B cell (primary cell): ENCODE measurements around the gene TP53BP2.

Source experiments
- EZH2 ChIP-seq: IDR thresholded peaks from 2 replicates; pipeline ENCODE4 v1.6.1; 2012; ENCODE audit warnings: borderline replicate concordance, low read depth, mild to moderate bottlenecking, moderate library complexity, low read length; ENCODE audit not compliant: insufficient read depth, poor library complexity, severe bottlenecking
- TF ChIP-seq, protein P1 (sequence below): fragments of 200-600 bp; IDR thresholded peaks from one replicate; pipeline ENCODE4 v1.8.0; 2022; ENCODE audit warnings: antibody characterized with exemption, mild to moderate bottlenecking

GRCh38 chr1:223785808-223786207 is 59.9 kb downstream of the TP53BP2 start:
- TF ChIP-seq, protein P1, sequence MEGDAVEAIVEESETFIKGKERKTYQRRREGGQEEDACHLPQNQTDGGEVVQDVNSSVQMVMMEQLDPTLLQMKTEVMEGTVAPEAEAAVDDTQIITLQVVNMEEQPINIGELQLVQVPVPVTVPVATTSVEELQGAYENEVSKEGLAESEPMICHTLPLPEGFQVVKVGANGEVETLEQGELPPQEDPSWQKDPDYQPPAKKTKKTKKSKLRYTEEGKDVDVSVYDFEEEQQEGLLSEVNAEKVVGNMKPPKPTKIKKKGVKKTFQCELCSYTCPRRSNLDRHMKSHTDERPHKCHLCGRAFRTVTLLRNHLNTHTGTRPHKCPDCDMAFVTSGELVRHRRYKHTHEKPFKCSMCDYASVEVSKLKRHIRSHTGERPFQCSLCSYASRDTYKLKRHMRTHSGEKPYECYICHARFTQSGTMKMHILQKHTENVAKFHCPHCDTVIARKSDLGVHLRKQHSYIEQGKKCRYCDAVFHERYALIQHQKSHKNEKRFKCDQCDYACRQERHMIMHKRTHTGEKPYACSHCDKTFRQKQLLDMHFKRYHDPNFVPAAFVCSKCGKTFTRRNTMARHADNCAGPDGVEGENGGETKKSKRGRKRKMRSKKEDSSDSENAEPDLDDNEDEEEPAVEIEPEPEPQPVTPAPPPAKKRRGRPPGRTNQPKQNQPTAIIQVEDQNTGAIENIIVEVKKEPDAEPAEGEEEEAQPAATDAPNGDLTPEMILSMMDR = no peak
- no peak for TF ChIP-seq EZH2
